Stimulated activated CD8-positive, alpha-beta memory T cell treated with anti-CD3 and anti-CD28 coated beads, Interleukin-12 subunit alpha, Interleukin-12 subunit beta, amount 100 ng/mL, for 4 hours (primary cell): ENCODE data around the gene IGFBP3.

ENCODE experiments used
- DNase-seq: peaks from one replicate; pipeline ENCODE4 v3.0.0-alpha.2; 2020; ENCODE audit warnings: low read depth

Gene IGFBP3

DNA sequence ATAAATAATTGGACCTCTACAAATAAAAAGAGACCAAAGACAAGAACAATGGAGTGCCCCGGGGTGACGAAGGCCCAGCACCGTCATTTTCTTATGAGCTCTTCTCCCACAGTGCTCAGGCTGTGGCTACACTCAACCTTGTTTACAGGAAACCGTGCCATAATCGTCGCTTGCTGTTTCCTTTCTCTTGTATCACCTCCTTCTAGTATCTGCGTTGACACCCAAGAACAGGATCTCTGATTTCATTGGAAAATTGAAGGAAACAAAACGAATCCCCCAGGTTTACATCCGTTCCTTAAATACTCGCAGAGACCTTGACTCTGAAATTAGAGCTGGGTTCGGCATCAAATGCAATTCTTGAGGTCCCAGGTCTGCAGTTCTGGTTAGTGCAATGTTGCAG lies 1.7 kb upstream of the IGFBP3 start:
- no peak for DNase-seq

DNA sequence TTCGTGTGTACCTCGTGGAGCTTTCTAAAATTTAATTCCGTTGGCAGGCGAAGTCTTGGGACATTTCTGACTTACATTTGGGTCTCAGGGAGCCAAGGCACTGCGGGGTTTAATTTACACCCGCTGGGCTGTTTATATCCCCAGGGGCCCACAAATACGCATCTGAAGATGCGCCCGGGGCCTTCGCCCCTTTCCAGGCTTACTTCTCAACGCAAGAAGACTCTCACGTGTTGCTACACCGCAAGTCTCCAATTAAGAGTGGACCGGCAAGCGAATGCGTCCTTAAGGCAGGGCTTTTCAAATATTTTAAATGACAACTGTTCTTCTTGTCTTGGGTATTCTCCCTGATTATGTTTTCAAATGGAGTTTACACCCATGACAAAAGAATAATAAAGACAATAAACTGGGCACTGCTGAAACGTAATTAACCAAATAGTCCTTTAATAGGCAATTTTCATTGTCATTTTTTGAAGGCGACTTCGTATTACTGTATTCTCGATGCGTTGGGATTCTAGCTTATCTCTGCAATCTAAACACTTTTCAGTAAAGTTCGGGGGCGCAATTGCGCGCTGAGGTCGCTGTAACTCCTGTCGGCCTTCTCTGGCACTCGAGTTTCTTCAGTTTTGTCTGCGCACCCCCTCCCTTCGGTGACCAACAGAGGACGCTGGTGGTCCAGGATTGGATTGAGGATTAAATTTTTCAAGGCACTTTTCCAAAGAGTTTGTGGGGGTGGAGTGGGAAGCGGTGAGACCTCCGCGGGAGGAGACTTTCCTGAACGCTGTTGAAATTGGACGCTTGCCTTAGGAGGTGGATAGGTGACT lies 837 bp upstream of the IGFBP3 start:
- DNase-seq: no peak

GRCh38 chr7:45921381-45921698 lies 268 bp upstream of the IGFBP3 start:
- no peak for DNase-seq

- no peak for DNase-seq
Observed at GRCh38 chr7:45919993-45920459, 1.0 kb downstream of the IGFBP3 start.

- DNase-seq: no peak
Observed at GRCh38 chr7:45919231-45919784, 1.8 kb downstream of the IGFBP3 start.

- DNase-seq: no peak
Observed at GRCh38 chr7:45918556-45918955, 2.5 kb downstream of the IGFBP3 start.

DNA sequence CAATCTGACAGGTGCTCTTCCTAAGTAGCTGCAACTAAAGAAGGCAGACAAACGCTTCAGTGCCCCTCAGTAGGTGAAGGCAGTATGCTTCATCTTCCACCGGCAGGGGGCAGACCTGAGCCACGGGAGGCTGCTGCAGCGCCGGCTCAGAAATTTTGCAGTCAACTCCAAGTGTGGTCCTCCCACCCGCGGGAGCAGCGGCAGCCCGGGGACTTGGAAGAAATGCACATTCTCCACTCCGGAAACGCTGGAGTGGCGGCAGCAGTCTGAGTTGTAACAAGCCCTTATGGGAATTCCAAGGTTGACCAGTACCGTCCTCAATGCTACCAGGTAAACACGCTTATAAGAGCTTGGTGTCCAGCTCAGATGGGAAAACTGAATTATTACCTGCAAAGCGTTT lies 3.4 kb downstream of the IGFBP3 start:
- peak; percentile 34 for DNase-seq

DNA sequence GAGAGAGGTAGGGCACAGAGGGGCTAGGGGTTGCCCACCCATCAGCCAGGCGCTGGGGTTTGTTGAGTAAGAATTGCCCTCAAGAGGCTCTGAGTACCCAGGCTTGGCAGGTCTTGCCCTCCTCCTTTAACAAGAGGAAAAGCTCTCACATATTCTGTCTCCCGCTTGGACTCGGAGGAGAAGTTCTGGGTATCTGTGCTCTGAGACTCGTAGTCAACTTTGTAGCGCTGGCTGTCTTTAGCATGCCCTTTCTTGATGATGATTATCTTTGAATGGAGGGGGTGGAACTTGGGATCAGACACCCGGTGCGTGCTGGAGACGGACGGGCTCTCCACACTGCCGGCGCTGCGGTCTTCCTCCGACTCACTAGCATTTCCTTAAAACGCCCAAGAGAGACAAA lies 4.0 kb downstream of the IGFBP3 start:
- DNase-seq: no peak

GRCh38 chr7:45915606-45916005 lies 5.5 kb downstream of the IGFBP3 start:
- no peak for DNase-seq

GRCh38 chr7:45914911-45915310 lies 6.2 kb downstream of the IGFBP3 start:
- no peak for DNase-seq

- no peak for DNase-seq
Observed at GRCh38 chr7:45912972-45913371, 8.1 kb downstream of the IGFBP3 start.

- DNase-seq: no peak
Observed at GRCh38 chr7:45911311-45911710, 9.8 kb downstream of the IGFBP3 start.

DNA sequence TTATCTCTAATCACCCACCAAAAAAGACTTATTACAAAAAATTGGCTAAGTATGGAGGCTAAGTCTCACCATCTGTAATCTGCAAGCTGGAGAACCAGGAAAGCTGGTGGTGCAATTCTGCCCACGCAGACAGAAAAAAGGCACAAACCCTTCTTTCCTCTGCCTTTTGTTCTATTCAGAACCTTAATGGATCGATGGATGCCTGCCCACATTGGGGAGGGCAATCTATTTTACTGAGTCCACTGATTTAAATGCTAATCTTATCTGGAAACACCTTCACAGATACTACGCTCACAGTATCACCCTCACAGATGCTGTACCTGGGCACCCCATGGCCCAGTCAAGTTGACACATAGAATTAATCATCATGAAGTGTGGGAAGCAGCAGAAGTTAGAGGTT lies 10.2 kb downstream of the IGFBP3 start:
- DNase-seq: no peak

DNA sequence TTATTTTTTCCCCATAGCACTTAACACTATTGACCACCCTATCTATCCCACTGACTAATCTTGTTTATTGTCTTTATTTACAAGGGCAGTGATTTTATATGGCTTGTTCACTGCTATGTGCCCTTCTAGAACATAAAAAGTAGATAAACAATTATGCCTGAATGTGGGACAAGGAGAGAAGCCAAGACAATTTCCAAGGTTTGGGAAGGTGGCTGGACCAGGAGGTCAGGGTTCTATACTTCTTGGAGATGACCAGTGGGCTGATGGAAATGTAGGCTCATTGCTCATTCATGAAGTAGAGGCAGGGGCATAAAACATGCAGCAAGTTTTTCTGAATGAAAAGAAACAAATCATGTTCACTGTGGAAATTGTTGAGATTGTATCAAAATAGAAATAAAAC lies 11.5 kb downstream of the IGFBP3 start:
- DNase-seq: no peak

DNA sequence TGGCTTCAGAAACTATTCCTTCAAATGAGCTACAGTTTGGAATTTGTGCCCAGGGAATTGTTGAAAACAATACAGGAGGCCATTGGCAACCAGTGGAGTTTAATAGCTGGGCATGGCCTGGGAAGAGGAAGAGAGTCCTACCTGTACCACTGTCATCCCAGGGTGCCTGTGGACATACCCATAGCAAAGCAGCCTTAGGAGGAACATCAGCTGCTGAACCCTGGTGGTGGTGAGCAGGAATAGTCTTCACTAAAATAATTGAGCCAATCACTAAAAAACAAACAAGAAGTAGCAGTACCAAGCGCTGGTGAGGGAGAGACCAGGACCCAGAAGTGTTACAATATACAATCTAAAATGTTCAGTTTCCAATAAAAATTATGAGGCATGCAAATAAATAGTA lies 18.3 kb downstream of the IGFBP3 start:
- DNase-seq: no peak

DNA sequence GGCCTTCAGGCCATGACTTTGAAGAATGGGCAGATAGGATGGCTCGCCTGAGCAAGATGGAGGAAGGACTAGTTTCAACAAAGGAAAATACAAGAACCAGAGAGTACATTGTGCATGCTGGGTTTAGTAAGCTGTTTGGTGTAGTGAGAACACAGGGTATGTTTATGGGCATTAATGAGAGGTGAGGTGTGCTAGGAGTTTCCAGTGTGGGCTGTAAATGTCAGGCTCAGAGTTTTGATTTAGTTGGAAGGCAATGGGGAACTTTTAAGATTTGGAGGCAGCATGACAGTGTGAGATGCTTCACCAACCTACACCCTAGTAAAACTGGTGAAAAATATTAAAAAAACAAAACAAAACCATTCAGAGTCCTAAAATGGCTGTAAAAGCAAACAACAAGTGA lies 19.5 kb downstream of the IGFBP3 start:
- DNase-seq: no peak

DNA sequence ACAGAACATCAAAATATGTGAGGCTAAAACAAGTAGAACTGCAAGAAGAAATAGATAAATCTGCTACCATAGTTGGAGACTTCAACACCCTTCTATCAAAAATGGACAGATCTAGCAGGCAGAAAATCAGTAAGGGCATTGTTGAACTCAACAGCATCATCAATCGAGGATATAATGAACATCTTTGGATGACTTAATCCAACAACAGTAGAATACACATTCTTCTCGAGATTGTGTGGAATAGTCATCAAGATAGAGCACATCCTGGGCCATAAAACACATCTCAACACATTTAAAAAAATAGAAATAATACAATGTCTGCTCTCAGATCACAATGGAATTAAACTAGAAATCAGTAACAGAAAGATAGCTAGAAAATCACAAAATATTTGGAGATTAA lies 22.9 kb downstream of the IGFBP3 start:
- no peak for DNase-seq

- DNase-seq: no peak
Observed at GRCh38 chr7:45897042-45897690, 23.9 kb downstream of the IGFBP3 start.

GRCh38 chr7:45894665-45895062 lies 26.4 kb downstream of the IGFBP3 start:
- no peak for DNase-seq

GRCh38 chr7:45893996-45894664 lies 26.9 kb downstream of the IGFBP3 start:
- no peak for DNase-seq

DNA sequence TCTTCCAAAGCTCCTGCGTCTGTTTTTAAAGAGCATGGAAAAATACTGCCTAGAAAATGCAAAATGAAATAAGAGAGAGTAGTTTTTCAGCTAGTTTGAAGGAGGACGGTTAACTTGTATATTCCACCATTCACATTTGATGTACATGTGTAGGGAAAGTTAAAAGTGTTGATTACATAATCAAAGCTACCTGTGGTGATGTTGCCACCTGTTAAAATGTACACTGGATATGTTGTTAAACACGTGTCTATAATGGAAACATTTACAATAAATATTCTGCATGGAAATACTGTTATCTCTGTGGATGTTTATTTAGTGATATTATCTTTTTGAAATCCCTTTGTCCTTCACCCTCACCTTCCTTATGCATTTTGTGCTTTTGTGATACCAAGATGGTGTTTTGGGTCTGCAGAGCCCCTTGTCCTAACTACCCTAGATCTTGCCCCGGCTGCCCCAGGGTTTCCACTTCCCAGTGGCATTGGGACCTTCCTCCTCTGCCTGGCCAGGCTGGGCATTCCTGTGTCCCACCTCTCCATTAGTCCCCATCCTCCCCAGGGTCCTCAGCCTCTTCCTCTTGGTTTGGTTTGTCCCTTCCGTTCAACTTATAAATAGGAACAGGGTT lies 27.6 kb downstream of the IGFBP3 start:
- DNase-seq: no peak

- no peak for DNase-seq
Observed at GRCh38 chr7:45892407-45893035, 28.6 kb downstream of the IGFBP3 start.
